GM18858 (cell line): ENCODE data around the gene SLC22A24.
"Not testable (repeated sequence)": the region's sequence is repeated elsewhere in the genome, so short reads cannot be mapped to it uniquely, and the experiment has no call there.

Experiments used
- ATAC-seq: cut with Tn5 transposase; IDR thresholded peaks from one replicate; pipeline ENCODE4 v1.9.1; 2021; ENCODE audit not compliant: unreplicated experiment

Gene SLC22A24, protein sequence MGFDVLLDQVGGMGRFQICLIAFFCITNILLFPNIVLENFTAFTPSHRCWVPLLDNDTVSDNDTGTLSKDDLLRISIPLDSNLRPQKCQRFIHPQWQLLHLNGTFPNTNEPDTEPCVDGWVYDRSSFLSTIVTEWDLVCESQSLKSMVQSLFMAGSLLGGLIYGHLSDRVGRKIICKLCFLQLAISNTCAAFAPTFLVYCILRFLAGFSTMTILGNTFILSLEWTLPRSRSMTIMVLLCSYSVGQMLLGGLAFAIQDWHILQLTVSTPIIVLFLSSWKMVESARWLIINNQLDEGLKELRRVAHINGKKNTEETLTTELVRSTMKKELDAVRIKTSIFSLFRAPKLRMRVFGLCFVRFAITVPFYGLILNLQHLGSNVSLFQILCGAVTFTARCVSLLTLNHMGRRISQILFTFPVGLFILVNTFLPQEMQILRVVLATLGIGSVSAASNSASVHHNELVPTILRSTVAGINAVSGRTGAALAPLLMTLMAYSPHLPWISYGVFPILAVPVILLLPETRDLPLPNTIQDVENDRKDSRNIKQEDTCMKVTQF

DNA sequence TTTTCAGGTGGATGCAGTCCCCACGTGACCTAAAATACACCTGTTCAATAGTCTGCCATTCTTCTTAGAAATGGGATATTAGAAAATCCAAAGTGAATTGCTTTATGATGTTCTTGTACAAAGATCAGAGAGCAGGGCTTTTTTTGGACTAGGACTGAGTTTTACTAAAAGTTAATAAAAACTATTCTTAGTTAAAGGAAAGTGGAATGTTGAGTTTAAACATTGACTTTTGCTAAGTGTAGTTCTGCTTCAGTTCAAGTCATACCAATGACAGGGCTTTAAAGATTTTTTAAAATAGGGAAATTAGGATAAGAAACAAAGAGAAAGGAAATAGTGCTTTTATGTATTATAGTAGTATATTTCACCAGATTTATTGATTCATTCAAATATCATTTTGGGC, at the start of gene SLC22A24:
Gene SLC22A24, minus strand, starts transcription at position 101 of the 400 bp plus-strand sequence. CDS start 442 bp downstream, outside the sequence.
- no peak for ATAC-seq

DNA sequence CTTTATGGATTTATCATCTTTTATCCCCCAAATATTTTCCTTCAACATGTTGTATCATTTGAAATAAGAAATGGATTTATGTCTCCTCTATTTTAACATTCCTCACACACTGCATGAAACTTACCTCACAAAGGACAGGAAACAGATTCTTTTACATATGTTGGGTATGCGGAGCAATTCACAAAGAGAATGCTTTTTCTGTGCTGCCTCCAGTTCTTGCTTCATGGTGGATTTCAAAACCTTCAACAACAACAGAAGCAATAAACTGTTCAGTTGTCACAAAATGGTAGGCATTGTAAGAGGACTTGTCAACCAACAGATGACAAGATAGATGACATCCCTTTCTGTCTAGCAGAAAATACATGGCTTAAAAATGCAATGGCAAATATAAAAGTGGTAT, 36.5 kb upstream of the SLC22A24 start:
- no peak for ATAC-seq

DNA sequence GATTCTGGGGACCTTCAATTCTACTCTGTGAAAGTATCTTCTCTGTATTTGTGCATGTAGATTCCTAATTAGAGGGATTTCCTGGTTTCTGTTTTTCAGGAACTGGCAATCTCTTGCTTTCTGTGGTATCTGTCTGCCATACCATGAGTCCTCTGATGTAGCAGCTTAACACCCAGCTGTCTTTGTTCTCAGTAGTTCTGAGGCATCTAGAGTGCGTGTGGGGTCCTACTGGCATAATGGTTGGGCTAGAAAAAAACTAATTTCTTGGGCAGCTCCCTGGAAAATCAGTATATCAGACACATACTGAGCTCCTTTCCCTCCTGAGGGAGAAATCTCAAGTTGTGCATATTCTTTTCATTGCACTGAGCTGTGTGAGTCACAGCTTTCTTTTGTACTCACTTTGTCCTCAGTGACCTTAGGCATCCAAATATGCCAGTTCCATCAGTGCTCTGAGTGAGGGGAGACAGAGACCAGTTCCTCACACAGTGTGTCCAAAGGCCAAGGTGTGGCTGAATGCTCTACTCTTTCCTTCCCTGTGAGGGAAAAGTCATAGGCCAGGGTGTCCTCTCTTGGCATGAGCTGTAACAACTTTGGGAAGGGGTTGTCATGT, 35.5 kb upstream of the SLC22A24 start:
- no peak for ATAC-seq

DNA sequence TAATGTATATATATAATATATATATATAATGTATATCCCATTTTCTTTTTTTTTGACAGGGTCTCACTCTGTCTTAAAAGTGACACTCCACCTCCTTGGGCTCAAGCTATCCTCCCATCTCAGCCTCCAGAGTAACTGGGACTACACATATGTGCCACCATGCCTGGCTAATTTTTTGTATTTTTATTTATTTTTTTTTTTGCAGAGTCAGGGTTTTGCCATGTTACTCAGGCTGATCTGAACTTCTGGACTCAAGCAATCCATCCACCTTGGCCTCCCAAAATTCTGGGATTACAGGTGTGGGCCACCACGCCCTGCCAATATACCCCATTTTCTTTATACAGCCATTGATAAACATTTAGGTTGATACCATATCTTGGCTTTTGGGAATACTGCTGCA, 33.9 kb upstream of the SLC22A24 start:
- ATAC-seq = no peak

DNA sequence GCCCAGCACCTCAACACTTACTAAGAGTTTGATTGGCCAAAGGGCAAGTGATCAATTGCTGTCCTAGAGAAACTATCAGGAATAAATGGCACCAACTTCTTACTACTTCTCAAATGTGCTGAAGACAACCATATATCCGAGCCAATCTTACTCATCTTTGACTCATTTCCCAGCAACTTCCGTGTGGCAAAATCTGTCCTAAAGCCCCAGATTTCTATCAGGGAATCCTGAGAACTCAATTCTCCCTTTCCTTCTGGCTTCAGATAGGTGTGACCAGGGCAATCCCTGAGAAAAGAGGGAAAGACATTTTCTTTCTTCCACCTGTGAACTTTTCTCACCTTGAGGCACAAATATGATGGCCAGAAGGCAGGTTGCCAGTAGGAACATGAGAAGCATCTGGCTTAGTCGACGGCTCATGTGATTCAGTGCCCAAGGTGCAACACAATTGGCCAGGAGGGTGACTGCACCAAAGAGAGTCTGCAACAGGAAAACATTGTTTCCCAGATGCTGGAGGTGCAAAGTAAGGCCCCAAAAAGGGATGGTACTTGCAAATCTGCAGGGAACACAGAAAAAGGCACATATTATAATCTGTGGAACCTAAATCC, 21.8 kb upstream of the SLC22A24 start:
- no peak for ATAC-seq

DNA sequence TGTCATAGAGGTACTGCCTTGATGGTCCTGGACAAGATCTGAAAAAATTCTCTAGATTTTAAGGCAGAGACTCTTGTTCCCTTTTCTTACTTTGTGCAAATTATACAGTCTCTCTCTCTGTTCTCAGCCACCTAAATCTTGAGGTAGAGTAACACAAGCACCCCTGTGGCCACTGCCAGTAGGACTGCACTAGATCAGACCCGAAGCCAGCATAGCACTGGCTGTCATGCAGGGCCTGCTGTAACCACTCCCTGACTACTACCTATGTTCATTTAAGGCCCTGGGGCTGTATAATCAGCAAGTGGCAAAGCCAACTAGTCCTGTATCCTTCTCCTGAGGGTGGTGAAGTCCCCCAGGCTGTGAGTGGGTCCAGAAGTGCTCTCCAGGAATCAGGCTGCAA, 11.8 kb upstream of the SLC22A24 start:
- no peak for ATAC-seq

DNA sequence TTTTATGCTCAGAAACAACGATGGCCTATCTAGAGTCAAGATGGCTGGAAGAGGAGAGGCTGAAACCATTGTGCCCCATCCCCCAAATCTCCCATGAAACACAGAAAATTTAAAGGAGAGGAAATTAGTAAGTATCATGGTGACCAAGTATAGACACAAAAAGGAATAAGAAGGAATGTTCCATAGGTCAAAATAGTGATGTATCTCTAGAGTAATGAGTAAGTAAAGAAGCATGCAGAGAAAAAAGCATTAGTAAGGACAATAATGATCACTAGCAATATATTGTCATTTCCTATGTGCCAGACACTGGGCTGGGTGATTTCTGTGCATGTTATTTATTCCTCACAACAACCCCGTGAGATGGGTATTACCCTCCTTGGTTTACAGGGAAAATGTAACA, 2.6 kb upstream of the SLC22A24 start:
- ATAC-seq = no peak

DNA sequence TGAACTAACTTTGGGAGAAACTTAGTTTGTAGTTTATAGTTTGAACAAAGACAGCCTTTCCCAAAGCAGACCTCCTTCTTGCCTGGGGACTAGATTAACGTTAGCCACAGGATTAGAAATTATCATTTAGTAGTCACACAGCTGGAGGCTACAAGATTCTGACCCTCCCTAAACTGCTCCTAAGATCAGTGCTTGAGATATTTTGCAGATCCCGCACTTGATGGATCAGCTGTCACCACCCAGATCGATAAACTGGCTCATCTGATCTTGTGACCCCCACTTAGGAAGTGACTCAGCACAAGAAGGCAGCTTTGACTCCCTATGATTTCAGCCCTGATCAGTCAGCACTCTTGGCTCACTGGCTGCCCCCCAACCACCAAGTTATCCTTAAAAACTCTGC, 1.6 kb downstream of the SLC22A24 start:
- ATAC-seq = no peak

DNA sequence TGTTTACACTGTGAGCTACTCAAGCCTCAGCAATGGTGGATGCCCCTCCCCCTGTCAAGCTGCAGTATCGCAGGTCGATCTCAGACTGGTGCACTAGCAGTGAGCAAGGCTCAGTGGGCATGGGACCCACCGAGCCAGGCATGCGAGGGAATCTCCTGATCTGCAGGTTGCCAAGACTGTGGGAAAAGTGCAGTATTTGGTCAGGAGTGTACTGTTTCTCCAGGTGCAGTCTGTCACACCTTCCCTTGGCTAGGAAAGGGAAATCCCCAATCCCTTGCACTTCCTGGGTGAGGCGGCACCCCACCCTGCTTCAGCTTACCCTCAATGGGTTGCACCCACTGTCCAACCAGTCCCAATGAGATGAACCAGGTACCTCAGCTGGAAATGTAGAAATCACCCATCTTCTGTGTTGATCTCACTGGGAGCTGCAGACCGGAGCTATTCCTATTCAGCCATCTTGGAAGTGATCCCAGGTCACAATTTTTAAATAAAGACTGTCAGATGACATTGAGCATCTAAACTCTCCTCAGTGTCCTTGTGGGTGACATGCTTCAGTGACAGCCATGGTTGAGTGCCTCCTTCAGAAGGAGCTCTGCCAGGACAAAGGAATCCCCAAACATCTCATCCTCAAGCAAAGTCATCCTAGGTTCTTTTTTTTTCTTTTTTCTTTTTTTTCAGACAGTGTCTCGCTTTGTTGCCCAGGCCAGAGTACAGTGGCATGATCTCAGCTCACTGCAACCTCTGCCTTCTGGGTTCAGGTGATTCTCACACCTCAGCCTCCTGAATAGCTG, 10.8 kb downstream of the SLC22A24 start:
- no peak for ATAC-seq

DNA sequence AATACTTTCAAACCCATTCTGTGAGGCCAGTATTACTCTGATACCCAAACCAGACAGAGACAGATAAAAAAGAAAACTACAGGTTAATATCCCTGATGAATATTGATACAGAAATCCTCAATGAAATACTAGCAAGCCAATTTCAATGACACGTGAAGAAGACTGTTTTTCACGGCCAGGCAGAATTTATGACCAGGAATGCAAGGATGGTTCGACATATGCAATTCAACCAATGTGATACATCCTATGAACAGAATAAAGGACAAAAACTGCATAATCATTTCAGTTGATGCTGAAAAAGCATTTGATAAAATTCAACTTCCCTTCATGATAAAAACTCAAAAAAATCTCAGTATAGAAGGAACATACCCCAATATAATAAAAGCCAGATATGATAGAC, 44.5 kb downstream of the SLC22A24 start:
- no peak for ATAC-seq

DNA sequence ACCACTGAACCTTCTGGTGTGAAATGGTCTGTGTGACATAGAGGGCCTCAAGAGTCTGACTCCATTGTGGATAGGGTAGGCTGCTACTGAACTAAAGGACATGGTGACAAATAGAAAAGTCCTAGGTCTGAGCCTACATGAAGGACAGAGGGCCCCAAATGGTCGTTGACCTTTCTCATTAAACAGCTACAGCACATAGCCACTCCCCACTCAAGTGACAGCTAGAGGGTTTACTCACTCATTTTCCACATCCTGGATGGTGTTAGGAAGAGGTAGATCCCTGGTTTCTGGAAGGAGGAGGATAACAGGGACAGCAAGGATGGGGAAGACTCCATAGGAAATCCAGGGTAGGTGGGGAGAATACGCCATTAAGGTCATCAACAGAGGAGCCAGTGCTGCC, 63.3 kb downstream of the SLC22A24 start:
- no peak for ATAC-seq

DNA sequence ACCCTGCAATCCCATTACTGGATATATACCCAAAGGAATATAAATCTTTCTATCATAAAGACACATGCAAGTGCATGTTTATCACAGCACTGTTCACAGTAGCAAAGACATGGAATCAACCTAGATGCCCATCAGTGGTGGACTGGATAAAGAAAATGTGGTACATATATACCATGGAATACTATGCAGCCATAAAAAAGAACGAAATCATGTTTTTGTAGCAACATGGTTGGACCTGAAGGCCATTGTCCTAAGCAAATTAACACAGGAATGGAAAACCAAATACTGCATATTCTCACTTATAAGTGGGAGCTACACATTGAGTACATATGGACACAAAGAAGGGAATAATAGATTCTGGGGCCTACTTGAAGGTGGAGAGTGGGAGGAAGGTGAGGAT, 97.8 kb downstream of the SLC22A24 start:
- ATAC-seq = not testable (repeated sequence)

DNA sequence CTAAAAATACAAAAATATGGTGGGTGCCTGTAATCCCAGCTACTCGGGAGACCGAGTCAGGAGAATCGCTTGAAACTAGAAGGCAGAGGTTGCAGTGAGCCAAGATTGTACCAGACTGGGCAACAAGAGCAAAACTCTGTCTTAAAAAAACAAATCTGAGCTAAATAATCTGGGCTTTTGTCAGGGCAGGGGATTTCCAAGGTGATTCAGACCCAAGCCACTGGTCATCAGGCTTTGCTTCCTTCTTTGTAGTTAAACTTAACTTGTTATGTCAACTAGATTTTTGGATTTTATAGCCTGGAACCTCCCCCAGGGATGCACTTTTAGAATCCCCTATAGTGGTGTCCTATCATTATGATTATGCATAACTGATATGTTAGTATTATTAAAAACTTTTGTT, 101.4 kb downstream of the SLC22A24 start:
- ATAC-seq = no peak

DNA sequence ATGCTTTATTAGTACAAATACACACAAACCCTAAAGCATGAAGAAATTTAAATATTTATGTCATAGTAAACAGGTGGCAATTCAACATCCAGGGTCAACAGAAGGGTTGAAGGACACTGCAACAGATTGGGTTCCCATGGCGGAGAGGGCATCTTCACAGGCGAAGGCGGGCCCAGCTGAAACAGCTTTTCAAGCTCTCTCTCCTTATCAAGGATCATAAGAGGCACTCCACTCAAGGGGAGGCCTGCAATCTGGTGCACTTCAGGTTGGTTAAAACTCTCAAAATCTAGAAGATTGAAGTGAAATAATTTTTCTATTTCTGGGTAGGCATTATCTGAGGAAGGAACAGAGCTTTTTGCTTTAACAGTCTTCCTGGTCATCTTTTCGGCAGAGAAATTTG, 111.6 kb downstream of the SLC22A24 start:
- no peak for ATAC-seq
